Ishikawa (cell line): ENCODE results near the gene BLOC1S4.

Experiments
- CEBPB ChIP-seq: IDR thresholded peaks from 2 replicates; pipeline ENCODE4 v1.6.1; 2012
- CREB1 ChIP-seq: IDR thresholded peaks from 2 replicates; pipeline ENCODE4 v1.6.1; 2012; ENCODE audit warnings: low read depth
- EGR1 ChIP-seq: IDR thresholded peaks from 2 replicates; pipeline ENCODE4 v1.6.1; 2012
- EP300 ChIP-seq: IDR thresholded peaks from 2 replicates; pipeline ENCODE4 v1.6.1; 2012; ENCODE audit warnings: borderline replicate concordance
- FOXM1 ChIP-seq: IDR thresholded peaks from 2 replicates; pipeline ENCODE4 v1.6.1; 2012; ENCODE audit warnings: low read depth, borderline replicate concordance
- NFIC ChIP-seq: IDR thresholded peaks from 2 replicates; pipeline ENCODE4 v1.6.1; 2012
- RAD21 ChIP-seq: IDR thresholded peaks from 2 replicates; pipeline ENCODE4 v1.6.1; 2012; ENCODE audit warnings: low read depth
- TAF1 ChIP-seq: IDR thresholded peaks from 2 replicates; pipeline ENCODE4 v1.6.1; 2012; ENCODE audit warnings: low read depth, mild to moderate bottlenecking
- TF ChIP-seq, protein P1 (sequence below): IDR thresholded peaks from 2 replicates; pipeline ENCODE4 v1.6.1; 2012; ENCODE audit warnings: low read depth, mild to moderate bottlenecking
- TF ChIP-seq, protein P2 (sequence below): IDR thresholded peaks from 2 replicates; pipeline ENCODE4 v1.6.1; 2012

DNA sequence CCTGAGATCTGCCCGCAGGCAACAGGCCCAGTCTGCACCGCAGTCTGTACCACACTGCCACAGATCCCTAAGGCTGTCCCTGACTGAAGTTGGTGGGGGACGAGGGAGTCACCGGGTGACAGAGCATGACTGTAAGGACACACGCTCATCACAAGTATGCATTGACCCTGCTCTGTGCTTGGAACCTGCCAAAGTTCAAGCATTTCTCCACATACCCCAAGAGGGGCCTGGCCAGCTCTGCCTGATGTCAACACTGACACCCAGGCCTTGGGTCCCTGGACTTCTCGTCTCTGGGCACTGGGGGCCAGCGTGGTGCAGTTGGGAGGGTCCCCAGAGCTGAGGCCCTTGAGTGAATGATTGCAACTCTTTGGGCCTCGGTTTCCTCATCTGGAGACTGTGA, 7.9 kb downstream of the BLOC1S4 start:
- TF ChIP-seq, protein P1, sequence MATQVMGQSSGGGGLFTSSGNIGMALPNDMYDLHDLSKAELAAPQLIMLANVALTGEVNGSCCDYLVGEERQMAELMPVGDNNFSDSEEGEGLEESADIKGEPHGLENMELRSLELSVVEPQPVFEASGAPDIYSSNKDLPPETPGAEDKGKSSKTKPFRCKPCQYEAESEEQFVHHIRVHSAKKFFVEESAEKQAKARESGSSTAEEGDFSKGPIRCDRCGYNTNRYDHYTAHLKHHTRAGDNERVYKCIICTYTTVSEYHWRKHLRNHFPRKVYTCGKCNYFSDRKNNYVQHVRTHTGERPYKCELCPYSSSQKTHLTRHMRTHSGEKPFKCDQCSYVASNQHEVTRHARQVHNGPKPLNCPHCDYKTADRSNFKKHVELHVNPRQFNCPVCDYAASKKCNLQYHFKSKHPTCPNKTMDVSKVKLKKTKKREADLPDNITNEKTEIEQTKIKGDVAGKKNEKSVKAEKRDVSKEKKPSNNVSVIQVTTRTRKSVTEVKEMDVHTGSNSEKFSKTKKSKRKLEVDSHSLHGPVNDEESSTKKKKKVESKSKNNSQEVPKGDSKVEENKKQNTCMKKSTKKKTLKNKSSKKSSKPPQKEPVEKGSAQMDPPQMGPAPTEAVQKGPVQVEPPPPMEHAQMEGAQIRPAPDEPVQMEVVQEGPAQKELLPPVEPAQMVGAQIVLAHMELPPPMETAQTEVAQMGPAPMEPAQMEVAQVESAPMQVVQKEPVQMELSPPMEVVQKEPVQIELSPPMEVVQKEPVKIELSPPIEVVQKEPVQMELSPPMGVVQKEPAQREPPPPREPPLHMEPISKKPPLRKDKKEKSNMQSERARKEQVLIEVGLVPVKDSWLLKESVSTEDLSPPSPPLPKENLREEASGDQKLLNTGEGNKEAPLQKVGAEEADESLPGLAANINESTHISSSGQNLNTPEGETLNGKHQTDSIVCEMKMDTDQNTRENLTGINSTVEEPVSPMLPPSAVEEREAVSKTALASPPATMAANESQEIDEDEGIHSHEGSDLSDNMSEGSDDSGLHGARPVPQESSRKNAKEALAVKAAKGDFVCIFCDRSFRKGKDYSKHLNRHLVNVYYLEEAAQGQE: no peak
- TF ChIP-seq CEBPB (no peak), TAF1 (no peak), EGR1 (no peak), CREB1 (no peak), FOXM1 (no peak), EP300 (no peak), RAD21 (no peak), NFIC (no peak)
- TF ChIP-seq, protein P2, sequence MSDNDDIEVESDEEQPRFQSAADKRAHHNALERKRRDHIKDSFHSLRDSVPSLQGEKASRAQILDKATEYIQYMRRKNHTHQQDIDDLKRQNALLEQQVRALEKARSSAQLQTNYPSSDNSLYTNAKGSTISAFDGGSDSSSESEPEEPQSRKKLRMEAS: no peak
